Mesendoderm (in vitro differentiated cells): ENCODE measurements around the gene FAM114A2.

ENCODE experiments used
- DNase-seq: peaks from one replicate; pipeline ENCODE4 v3.0.0; 2013
- H2AK5ac ChIP-seq: 2 replicates; pipeline ENCODE4 v1.6.1; 2013; ENCODE audit warnings: low read length, inconsistent platforms
- H2BK120ac ChIP-seq: 2 replicates; pipeline ENCODE4 v1.6.1; 2013; ENCODE audit warnings: low read depth, mild to moderate bottlenecking, low read length, moderate library complexity, mixed read lengths
- H2BK15ac ChIP-seq: replicated peaks from 2 replicates; pipeline ENCODE4 v1.6.1; 2013; ENCODE audit warnings: low read depth, mild to moderate bottlenecking, moderate library complexity
- H2BK5ac ChIP-seq: 2 replicates; pipeline ENCODE4 v1.6.1; 2013; ENCODE audit warnings: low read length, inconsistent platforms
- H3K18ac ChIP-seq: 2 replicates; pipeline ENCODE4 v1.6.1; 2013; ENCODE audit warnings: mild to moderate bottlenecking, low read length, mixed read lengths
- H3K23ac ChIP-seq: one replicate; pipeline ENCODE4 v1.6.1; 2013; ENCODE audit warnings: low read length
- H3K27ac ChIP-seq: 2 replicates; pipeline ENCODE4 v1.5.1; 2013; ENCODE audit warnings: low read depth, mild to moderate bottlenecking, inconsistent platforms, low read length, moderate library complexity
- H3K27me3 ChIP-seq: 2 replicates; pipeline ENCODE4 v1.6.1; 2013; ENCODE audit warnings: low read length, control low read depth, mild to moderate bottlenecking, inconsistent platforms; ENCODE audit not compliant: insufficient read depth, poor library complexity
- H3K36me3 ChIP-seq: 2 replicates; pipeline ENCODE4 v1.6.1; 2013; ENCODE audit warnings: low read length, inconsistent platforms; ENCODE audit not compliant: control insufficient read depth, insufficient read depth
- H3K4ac ChIP-seq: one replicate; pipeline ENCODE4 v1.6.1; 2013; ENCODE audit warnings: low read depth, mild to moderate bottlenecking, low read length, moderate library complexity
- H3K4me1 ChIP-seq: 2 replicates; pipeline ENCODE4 v1.6.1; 2013; ENCODE audit warnings: low read depth, low read length, inconsistent platforms; ENCODE audit not compliant: control insufficient read depth
- H3K4me2 ChIP-seq: 2 replicates; pipeline ENCODE4 v1.6.1; 2013; ENCODE audit warnings: low read length
- H3K4me3 ChIP-seq: 2 replicates; pipeline ENCODE4 v1.5.1; 2013; ENCODE audit warnings: mild to moderate bottlenecking, low read length
- H3K56ac ChIP-seq: one replicate; pipeline ENCODE4 v1.6.1; 2013; ENCODE audit warnings: low read length
- H3K79me1 ChIP-seq: 2 replicates; pipeline ENCODE4 v1.6.1; 2013; ENCODE audit warnings: low read length, inconsistent platforms
- H3K79me2 ChIP-seq: 2 replicates; pipeline ENCODE4 v1.6.1; 2013; ENCODE audit warnings: mild to moderate bottlenecking, low read length; ENCODE audit not compliant: control insufficient read depth, insufficient read depth
- H3K9ac ChIP-seq: 2 replicates; pipeline ENCODE4 v1.6.1; 2013; ENCODE audit warnings: low read length, inconsistent platforms
- H4K5ac ChIP-seq: one replicate; pipeline ENCODE4 v1.6.1; 2013; ENCODE audit warnings: low read length
- H4K8ac ChIP-seq: one replicate; pipeline ENCODE4 v1.6.1; 2013; ENCODE audit warnings: low read depth, mild to moderate bottlenecking, control low read depth, low read length, moderate library complexity
- WGBS: extraction: QIAGEN DNeasy Blood & Tissue Kit; methylation state at CpG from one replicate; pipeline ENCODE4 v1.1.7; 2013; ENCODE audit warnings: low lambda C conversion rate, missing lambda C conversion rate; ENCODE audit not compliant: insufficient coverage; ENCODE audit errors: extremely low coverage; 5-methylcytosine and 5-hydroxymethylcytosine counted together

FAM114A2 gene

GRCh38 chr5:154081246-154081645 lies 42.5 kb upstream of the FAM114A2 start:
- no peak for DNase-seq
- Histone ChIP-seq H3K27ac (no peak overlapping the region), H2BK5ac (no peak overlapping the region), H2BK120ac (no peak overlapping the region), H3K18ac (no peak overlapping the region), H3K27me3 (no peaks in the 10 kb centered on the region), H3K36me3 (no peaks in the 10 kb centered on the region), H2BK15ac (no peak overlapping the region), H3K79me1 (no peaks in the 10 kb centered on the region), H3K4ac (no peak overlapping the region), H3K79me2 (no peaks in the 10 kb centered on the region), H3K4me3 (no peak overlapping the region), H3K4me1 (peaks cover 14% of the 10 kb centered on the region), H3K56ac (no peak overlapping the region), H3K4me2 (no peak overlapping the region), H4K5ac (no peak overlapping the region), H3K23ac (no peak overlapping the region), H2AK5ac (no peak overlapping the region), H3K9ac (no peak overlapping the region), H4K8ac (no peak overlapping the region)
- WGBS = no CpG with 5 or more reads among the region's 2 CpGs

GRCh38 chr5:154078272-154078671 lies 39.6 kb upstream of the FAM114A2 start:
- no peak overlapping the region for H3K9ac ChIP-seq
- H3K18ac ChIP-seq = no peak overlapping the region
- H2BK5ac ChIP-seq = no peak overlapping the region
- no peak overlapping the region for H3K56ac ChIP-seq
- H4K8ac ChIP-seq = no peak overlapping the region
- H3K27ac ChIP-seq = no peak overlapping the region
- H3K79me1 ChIP-seq = no peaks in the 10 kb centered on the region
- no peaks in the 10 kb centered on the region for H3K27me3 ChIP-seq
- H3K4me2 ChIP-seq = no peak overlapping the region
- H4K5ac ChIP-seq = no peak overlapping the region
- no peaks in the 10 kb centered on the region for H3K79me2 ChIP-seq
- H3K4me3 ChIP-seq = no peak overlapping the region
- H3K4ac ChIP-seq = no peak overlapping the region
- WGBS = no CpG with 5 or more reads among the region's 1 CpG
- H2AK5ac ChIP-seq = no peak overlapping the region
- H2BK15ac ChIP-seq = no peak overlapping the region
- H2BK120ac ChIP-seq = no peak overlapping the region
- H3K36me3 ChIP-seq = no peaks in the 10 kb centered on the region
- no peak for DNase-seq
- H3K23ac ChIP-seq = no peak overlapping the region
- no peaks in the 10 kb centered on the region for H3K4me1 ChIP-seq

- Histone ChIP-seq H4K8ac (no peak overlapping the region), H3K36me3 (no peaks in the 10 kb centered on the region), H3K56ac (no peak overlapping the region), H3K79me1 (no peaks in the 10 kb centered on the region), H3K4me2 (no peak overlapping the region), H3K18ac (no peak overlapping the region), H2BK5ac (no peak overlapping the region), H3K23ac (no peak overlapping the region), H2AK5ac (no peak overlapping the region), H3K27ac (no peak overlapping the region), H4K5ac (no peak overlapping the region), H3K79me2 (no peaks in the 10 kb centered on the region), H2BK120ac (no peak overlapping the region), H3K9ac (no peak overlapping the region), H3K4ac (no peak overlapping the region), H3K27me3 (no peaks in the 10 kb centered on the region), H3K4me1 (no peaks in the 10 kb centered on the region), H3K4me3 (no peak overlapping the region), H2BK15ac (no peak overlapping the region)
- DNase-seq = no peak
- no CpG with 5 or more reads among the region's 1 CpG for WGBS
Observed at GRCh38 chr5:154077696-154078095, 39.0 kb upstream of the FAM114A2 start.

GRCh38 chr5:154076240-154076922 lies 37.7 kb upstream of the FAM114A2 start:
- Histone ChIP-seq H3K79me2 (no peaks in the 10 kb centered on the region), H4K5ac (no peak overlapping the region), H3K18ac (no peak overlapping the region), H4K8ac (no peak overlapping the region), H3K79me1 (no peaks in the 10 kb centered on the region), H2BK15ac (no peak overlapping the region), H2BK5ac (no peak overlapping the region), H2BK120ac (no peak overlapping the region), H3K36me3 (no peaks in the 10 kb centered on the region), H2AK5ac (no peak overlapping the region), H3K4me3 (no peak overlapping the region), H3K23ac (no peak overlapping the region), H3K9ac (no peak overlapping the region), H3K56ac (no peak overlapping the region), H3K4me2 (no peak overlapping the region), H3K27ac (no peak overlapping the region), H3K4me1 (no peaks in the 10 kb centered on the region), H3K4ac (no peak overlapping the region), H3K27me3 (no peaks in the 10 kb centered on the region)
- WGBS = no CpG with 5 or more reads among the region's 5 CpGs
- no peak for DNase-seq

GRCh38 chr5:154072414-154073171 lies 33.9 kb upstream of the FAM114A2 start:
- peak overlapping the region; percentile 44 for H3K18ac ChIP-seq
- no peak overlapping the region for H2AK5ac ChIP-seq
- H3K36me3 ChIP-seq = no peaks in the 10 kb centered on the region
- WGBS = no CpG with 5 or more reads among the region's 18 CpGs
- no peak overlapping the region for H4K5ac ChIP-seq
- H2BK120ac ChIP-seq = no peak overlapping the region
- H3K4ac ChIP-seq = no peak overlapping the region
- no peak overlapping the region for H2BK15ac ChIP-seq
- no peak overlapping the region for H3K9ac ChIP-seq
- H3K27ac ChIP-seq = no peak overlapping the region
- H3K4me1 ChIP-seq = no peaks in the 10 kb centered on the region
- H3K27me3 ChIP-seq = no peaks in the 10 kb centered on the region
- H3K79me2 ChIP-seq = no peaks in the 10 kb centered on the region
- H3K4me2 ChIP-seq = no peak overlapping the region
- no peak overlapping the region for H3K4me3 ChIP-seq
- H2BK5ac ChIP-seq = no peak overlapping the region
- no peaks in the 10 kb centered on the region for H3K79me1 ChIP-seq
- H3K56ac ChIP-seq = no peak overlapping the region
- H3K23ac ChIP-seq = no peak overlapping the region
- peak; percentile 73 for DNase-seq
- H4K8ac ChIP-seq = no peak overlapping the region
